ENCODE data around the gene CCDC157.

Gene CCDC157

GRCh38 chr22:30357650-30358215 lies 926 bp downstream of the CCDC157 start:
- no peak for DNase-seq

GRCh38 chr22:30358541-30358940 lies 1.7 kb downstream of the CCDC157 start:
- no peak for DNase-seq

- no peak for DNase-seq
Measured at GRCh38 chr22:30361916-30362650, 5.3 kb downstream of the CCDC157 start.

GRCh38 chr22:30362651-30363281 lies 6.0 kb downstream of the CCDC157 start:
- DNase-seq = no peak

GRCh38 chr22:30365891-30366290 lies 9.1 kb downstream of the CCDC157 start:
- DNase-seq = no peak

- DNase-seq = no peak
Measured at GRCh38 chr22:30368420-30368819, 11.6 kb downstream of the CCDC157 start.

- DNase-seq = no peak
Measured at GRCh38 chr22:30370641-30371230, 13.9 kb downstream of the CCDC157 start.

GRCh38 chr22:30371321-30371720 lies 14.5 kb downstream of the CCDC157 start:
- no peak for DNase-seq

GRCh38 chr22:30371981-30372380 lies 15.2 kb downstream of the CCDC157 start:
- DNase-seq = no peak

GRCh38 chr22:30372915-30373314 lies 16.1 kb downstream of the CCDC157 start:
- DNase-seq = no peak

- DNase-seq = no peak
Measured at GRCh38 chr22:30373331-30374325, 16.8 kb downstream of the CCDC157 start.

- no peak for DNase-seq
Measured at GRCh38 chr22:30375312-30375849, 18.6 kb downstream of the CCDC157 start.

GRCh38 chr22:30380011-30380410 lies 23.2 kb downstream of the CCDC157 start:
- DNase-seq = no peak

- no peak for DNase-seq
Measured at GRCh38 chr22:30381264-30381663, 24.5 kb downstream of the CCDC157 start.

- no peak for DNase-seq
Measured at GRCh38 chr22:30382340-30382739, 25.5 kb downstream of the CCDC157 start.

- DNase-seq = no peak
Measured at GRCh38 chr22:30383061-30383460, 26.3 kb downstream of the CCDC157 start.

GRCh38 chr22:30385942-30386341 lies 29.1 kb downstream of the CCDC157 start:
- DNase-seq = no peak

- no peak for DNase-seq
Measured at GRCh38 chr22:30386608-30386959, 29.8 kb downstream of the CCDC157 start.

GRCh38 chr22:30386960-30387827 lies 30.4 kb downstream of the CCDC157 start, which contains the start of gene RNF215:
Gene RNF215 (minus strand): TSS chr22:30387411. CDS start chr22:30387313, 98 bp downstream.
- peak; percentile 69 for DNase-seq

- DNase-seq = peak; percentile 67
Measured at GRCh38 chr22:30390974-30391691, 34.3 kb downstream of the CCDC157 start.
